ENCODE measurements around the gene TBL1X. TPM values are rescaled to one million over a fixed set of nuclear protein-coding genes. Genes with fewer than 3 reads are reported as not detected.
"Not testable (repeated sequence)": the region's sequence is repeated elsewhere in the genome, so short reads cannot be mapped to it uniquely, and the experiment has no call there.

The TBL1X gene
- total RNA-seq, 6 donors from 2014 or later, result 6.3 to 21.4 (median 12.8) TPM

- no peaks in the 10 kb centered on the region for H3K36me3 ChIP-seq
- no peak for DNase-seq
- H3K4me3 ChIP-seq, result no peak overlapping the region
- ATAC-seq (ENCODE audit: low FRiP score in 2 of 2), result no peak
- peaks cover 0 to 5% (median 0%) of the 10 kb centered on the region in 4 donors for H3K9me3 ChIP-seq
- no peaks in the 10 kb centered on the region for H3K4me1 ChIP-seq
- H3K27ac ChIP-seq, result no peak overlapping the region
- 46 to 63% methylated on average over 4 to 11 of the region's 12 CpGs for WGBS, 2 donors
- no peak for TF ChIP-seq EP300 (IDR thresholded peaks at IDR 0.05)
- TF ChIP-seq POLR2AphosphoS5 (IDR thresholded peaks at IDR 0.05), result no peak
- no peak for TF ChIP-seq CTCF (IDR thresholded peaks at IDR 0.05)
- TF ChIP-seq POLR2A (IDR thresholded peaks at IDR 0.05), result no peak
- H3K27me3 ChIP-seq, result no peaks in the 10 kb centered on the region
Observed at GRCh38 chrX:9429767-9430166, 35.1 kb upstream of the TBL1X start.

DNA sequence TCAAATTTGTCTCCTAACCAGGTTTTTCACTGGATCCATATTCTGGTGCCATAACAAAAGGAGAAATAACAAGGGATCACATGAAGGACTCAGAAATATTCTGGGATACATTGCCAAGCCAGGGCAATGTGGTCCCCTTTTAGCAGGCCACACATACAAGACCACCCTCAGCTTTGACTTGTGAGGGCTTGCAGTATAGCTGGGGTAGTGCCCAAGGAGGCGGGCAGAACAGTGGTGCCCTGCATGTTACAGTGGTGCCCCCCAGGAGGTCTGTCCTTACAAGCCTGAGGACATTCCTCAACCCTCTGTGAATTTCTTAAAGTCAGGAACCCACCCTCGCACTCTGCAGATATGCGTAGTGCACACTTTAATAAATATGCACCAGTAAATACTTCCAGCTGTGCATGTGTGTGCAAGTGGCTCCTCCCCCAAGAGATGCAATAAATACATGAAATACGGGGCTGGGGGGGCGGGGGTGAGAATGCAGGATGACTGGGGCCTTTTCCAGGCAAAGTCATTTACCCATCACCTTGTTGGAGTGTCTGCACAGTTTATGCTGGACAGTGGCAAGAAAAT lies 34.4 kb upstream of the TBL1X start:
- TF ChIP-seq CTCF (IDR thresholded peaks at IDR 0.05) (no peak), POLR2A (IDR thresholded peaks at IDR 0.05) (no peak), EP300 (IDR thresholded peaks at IDR 0.05) (no peak), POLR2AphosphoS5 (IDR thresholded peaks at IDR 0.05) (no peak)
- H3K36me3 ChIP-seq, result no peaks in the 10 kb centered on the region
- H3K27me3 ChIP-seq, result no peaks in the 10 kb centered on the region
- no peak overlapping the region for H3K4me3 ChIP-seq
- ATAC-seq (ENCODE audit: low FRiP score in 2 of 2), result no peak
- DNase-seq, result no peak
- H3K9me3 ChIP-seq, result no peaks in the 10 kb centered on the region
- H3K4me1 ChIP-seq, result no peaks in the 10 kb centered on the region
- 66 to 78% methylated on average over 3 to 5 of the region's 5 CpGs for WGBS, 2 donors
- no peak overlapping the region for H3K27ac ChIP-seq

DNA sequence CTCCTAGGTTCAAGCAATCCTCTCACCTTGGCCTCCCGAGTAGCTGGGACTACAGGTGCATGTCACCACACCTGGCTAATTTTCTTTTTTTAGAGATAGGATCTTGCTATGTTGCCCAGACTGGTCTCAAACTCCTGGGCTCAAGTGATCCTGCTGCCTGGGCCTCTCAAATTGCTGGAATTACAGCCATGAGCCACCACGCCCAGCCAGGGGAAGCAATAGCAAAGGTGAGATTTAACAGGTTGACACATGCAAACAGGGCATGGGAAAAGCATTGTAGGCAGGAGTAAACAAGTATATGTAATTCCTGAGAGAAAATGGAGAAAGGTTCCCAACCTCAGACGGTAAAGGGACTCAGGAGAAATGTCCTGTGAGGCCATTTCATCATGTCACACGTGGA lies 33.6 kb upstream of the TBL1X start:
- 89 to 94% methylated on average over 4 of the region's 4 CpGs for WGBS, 2 donors
- Histone ChIP-seq H3K27ac (no peak overlapping the region), H3K27me3 (no peaks in the 10 kb centered on the region), H3K4me1 (no peaks in the 10 kb centered on the region), H3K9me3 (no peaks in the 10 kb centered on the region), H3K4me3 (no peak overlapping the region), H3K36me3 (no peaks in the 10 kb centered on the region)
- DNase-seq, result no peak
- TF ChIP-seq POLR2AphosphoS5 (IDR thresholded peaks at IDR 0.05) (no peak), POLR2A (IDR thresholded peaks at IDR 0.05) (no peak), CTCF (IDR thresholded peaks at IDR 0.05) (no peak), EP300 (IDR thresholded peaks at IDR 0.05) (no peak)
- ATAC-seq (ENCODE audit: low FRiP score in 2 of 2), result no peak

- DNase-seq (no peak), ATAC-seq (ENCODE audit: low FRiP score in 2 of 2) (no peak)
- WGBS, 2 donors, result 67 to 82% methylated on average over 1 to 3 of the region's 3 CpGs
- H3K27ac ChIP-seq, result no peak overlapping the region
- no peaks in the 10 kb centered on the region for H3K4me1 ChIP-seq
- H3K9me3 ChIP-seq, result no peaks in the 10 kb centered on the region
- H3K36me3 ChIP-seq, result no peaks in the 10 kb centered on the region
- no peak for TF ChIP-seq EP300 (IDR thresholded peaks at IDR 0.05)
- no peak for TF ChIP-seq POLR2A (IDR thresholded peaks at IDR 0.05)
- TF ChIP-seq POLR2AphosphoS5 (IDR thresholded peaks at IDR 0.05), result no peak
- no peak for TF ChIP-seq CTCF (IDR thresholded peaks at IDR 0.05)
- H3K4me3 ChIP-seq, result no peak overlapping the region
- no peaks in the 10 kb centered on the region for H3K27me3 ChIP-seq
Observed at GRCh38 chrX:9433596-9433995, 31.3 kb upstream of the TBL1X start.

GRCh38 chrX:9434051-9434550 lies 30.8 kb upstream of the TBL1X start:
- no peaks in the 10 kb centered on the region for H3K4me1 ChIP-seq
- H3K4me3 ChIP-seq, result no peak overlapping the region
- DNase-seq (no peak), ATAC-seq (ENCODE audit: low FRiP score in 2 of 2) (no peak)
- H3K36me3 ChIP-seq, result no peaks in the 10 kb centered on the region
- no peaks in the 10 kb centered on the region for H3K27me3 ChIP-seq
- 87 to 100% methylated on average over 3 of the region's 3 CpGs for WGBS, 2 donors
- no peak overlapping the region for H3K27ac ChIP-seq
- no peak for TF ChIP-seq POLR2A (IDR thresholded peaks at IDR 0.05)
- TF ChIP-seq EP300 (IDR thresholded peaks at IDR 0.05), result no peak
- TF ChIP-seq POLR2AphosphoS5 (IDR thresholded peaks at IDR 0.05), result no peak
- TF ChIP-seq CTCF (IDR thresholded peaks at IDR 0.05), result no peak
- H3K9me3 ChIP-seq, result no peaks in the 10 kb centered on the region

- not testable (repeated sequence) for H3K27me3 ChIP-seq; H3K4me1 ChIP-seq; H3K27ac ChIP-seq; H3K36me3 ChIP-seq; DNase-seq; H3K9me3 ChIP-seq; ATAC-seq (ENCODE audit: low FRiP score in 2 of 2); H3K4me3 ChIP-seq
- WGBS, 2 donors, result 81% methylated on average over 2 of the region's 2 CpGs; no CpG with 5 or more reads in 1 of the 2 donors
Observed at GRCh38 chrX:9435086-9435485, 29.8 kb upstream of the TBL1X start.
